HG03097 (cell line): Measurements from ENCODE around the gene RAD51B.

Experiments
- ATAC-seq: cut with Tn5 transposase; IDR thresholded peaks from one replicate; pipeline ENCODE4 v1.9.1; 2021; ENCODE audit not compliant: unreplicated experiment, low FRiP score

RAD51B gene

GRCh38 chr14:68548194-68549076, 728.9 kb downstream of the RAD51B start:
- ATAC-seq, result no peak

- no peak for ATAC-seq
Measured at GRCh38 chr14:68550338-68550715, 730.7 kb downstream of the RAD51B start.

GRCh38 chr14:68551045-68551683, 731.6 kb downstream of the RAD51B start:
- no peak for ATAC-seq

- no peak for ATAC-seq
Measured at GRCh38 chr14:68552075-68552474, 732.5 kb downstream of the RAD51B start.

GRCh38 chr14:68552602-68553001, 733.0 kb downstream of the RAD51B start:
- ATAC-seq, result no peak

- no peak for ATAC-seq
Measured at GRCh38 chr14:68553311-68553710, 733.7 kb downstream of the RAD51B start.

GRCh38 chr14:68554231-68554630, 734.7 kb downstream of the RAD51B start:
- ATAC-seq, result no peak

- ATAC-seq, result no peak
Measured at GRCh38 chr14:68556253-68556652, 736.7 kb downstream of the RAD51B start.

- ATAC-seq, result no peak
Measured at GRCh38 chr14:68557648-68558047, 738.1 kb downstream of the RAD51B start.

- no peak for ATAC-seq
Measured at GRCh38 chr14:68558096-68558495, 738.5 kb downstream of the RAD51B start.

GRCh38 chr14:68559949-68560348, 740.4 kb downstream of the RAD51B start:
- ATAC-seq, result no peak

GRCh38 chr14:68561531-68562007, 742.0 kb downstream of the RAD51B start:
- ATAC-seq, result no peak

GRCh38 chr14:68562911-68563250, 743.3 kb downstream of the RAD51B start:
- no peak for ATAC-seq

- ATAC-seq, result no peak
Measured at GRCh38 chr14:68563251-68564131, 743.9 kb downstream of the RAD51B start.

GRCh38 chr14:68564191-68564825, 744.7 kb downstream of the RAD51B start:
- no peak for ATAC-seq

- no peak for ATAC-seq
Measured at GRCh38 chr14:68564826-68565759, 745.5 kb downstream of the RAD51B start.

- no peak for ATAC-seq
Measured at GRCh38 chr14:68566075-68566474, 746.5 kb downstream of the RAD51B start.

- ATAC-seq, result no peak
Measured at GRCh38 chr14:68568907-68569897, 749.6 kb downstream of the RAD51B start.
